Subcutaneous adipose tissue (tissue), 4 donors: ENCODE measurements around the gene SCUBE1. TPM values are rescaled to one million over a fixed set of nuclear protein-coding genes. Genes with fewer than 3 reads are reported as not detected.

Source experiments
- CTCF ChIP-seq: fragments of 450-650 bp; IDR thresholded peaks from one replicate; pipeline ENCODE4 v1.5.1; 2016; ENCODE audit warnings: low read depth, mild to moderate bottlenecking, control low read depth, antibody characterized with exemption, moderate library complexity
- total RNA-seq, 4 donors: library from RNA; depleted of rRNA; stranded (reverse); fragments of >200 nt; gene quantifications; one replicate each; pipeline ENCODE4 v1.1.0, GENCODE V29; 2016

SCUBE1 gene
- total RNA-seq, 4 donors from 2014 or later = 0.66 to 4.6 (median 1.7) TPM

DNA sequence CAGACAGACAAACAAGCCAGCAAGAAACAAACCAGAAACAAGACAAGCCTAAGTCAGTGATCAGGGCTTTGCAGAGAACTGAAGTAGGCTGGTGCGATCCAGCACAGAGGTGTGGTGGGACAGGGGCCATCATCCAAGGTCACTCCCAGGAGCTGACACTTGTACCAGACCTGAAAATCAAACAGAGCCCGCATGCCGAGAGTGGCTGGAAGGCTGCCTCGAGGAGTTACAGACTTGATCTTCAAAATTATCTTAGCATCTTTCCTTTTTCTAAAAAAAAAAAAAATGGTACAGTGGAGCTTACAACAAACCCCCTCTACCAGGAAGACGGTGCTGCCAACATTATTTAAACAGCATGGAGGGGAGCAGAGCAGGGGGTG, 8.8 kb upstream of the SCUBE1 start:
- TF ChIP-seq CTCF = no peak

DNA sequence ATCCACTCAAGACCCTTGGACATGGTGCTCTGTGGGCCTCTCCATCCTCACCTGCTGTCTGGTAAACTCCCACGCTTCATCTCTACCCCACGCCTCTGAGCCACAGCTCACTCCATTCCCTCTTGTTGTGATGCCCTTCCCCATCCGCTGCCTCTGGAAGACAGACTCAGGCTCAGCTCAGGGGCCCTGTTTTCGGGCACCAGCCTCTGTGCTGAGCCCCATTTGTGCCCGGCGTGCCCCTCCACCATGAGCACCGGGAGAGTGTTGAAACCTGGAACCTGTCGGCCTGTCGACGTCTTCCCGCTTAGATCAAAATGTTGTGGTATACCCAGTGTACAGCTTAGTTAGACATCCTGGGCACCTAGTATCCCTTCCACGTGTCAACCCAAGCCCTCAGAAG, 6.5 kb upstream of the SCUBE1 start:
- no peak for TF ChIP-seq CTCF

DNA sequence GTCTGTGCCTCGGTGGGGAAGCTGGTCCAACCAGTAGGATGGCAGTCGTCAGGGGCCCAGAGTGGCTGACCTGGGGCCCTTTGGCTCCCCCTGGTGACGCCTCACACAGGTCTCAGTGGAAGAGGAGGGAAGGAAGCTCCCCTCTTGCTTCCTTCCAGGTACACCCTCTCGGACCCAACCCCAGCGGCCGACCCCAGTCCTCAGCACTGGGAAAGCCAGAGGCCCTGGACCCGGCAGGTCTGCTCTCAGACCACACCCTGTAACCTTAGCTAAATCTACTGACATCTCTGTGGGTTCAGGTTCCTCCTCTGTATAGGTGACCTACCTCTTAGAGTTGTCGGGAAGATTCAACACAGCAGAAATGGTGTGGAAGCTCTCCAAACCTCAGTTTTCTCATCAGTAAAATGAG, 3.4 kb upstream of the SCUBE1 start:
- no peak for TF ChIP-seq CTCF

DNA sequence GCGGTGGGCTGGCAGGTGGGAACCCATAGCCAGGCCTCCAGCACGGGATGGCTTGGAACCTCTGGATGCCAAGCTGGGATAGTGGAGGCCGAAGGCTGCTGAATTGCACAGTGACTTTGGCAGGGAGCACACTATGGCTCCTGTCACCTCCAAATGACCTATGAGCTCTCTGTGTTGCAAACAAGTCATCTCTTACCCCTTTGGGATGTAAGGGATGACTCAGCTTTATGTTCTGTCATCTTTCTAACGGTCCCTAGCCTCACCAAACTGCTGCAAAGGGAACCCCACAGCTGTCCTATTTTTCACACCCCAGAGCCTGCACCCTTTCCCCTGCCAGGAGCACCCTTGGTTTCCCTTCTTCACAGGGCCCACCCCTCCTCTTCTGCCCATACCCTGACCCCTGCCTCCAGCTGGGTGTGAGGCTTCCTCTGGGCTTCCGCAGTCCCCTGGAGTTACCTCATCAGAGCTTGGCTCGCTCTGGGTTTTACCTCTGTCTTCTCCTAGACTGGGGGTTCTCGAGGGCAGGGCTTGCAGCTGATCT, 2.7 kb upstream of the SCUBE1 start:
- TF ChIP-seq CTCF = no peak

DNA sequence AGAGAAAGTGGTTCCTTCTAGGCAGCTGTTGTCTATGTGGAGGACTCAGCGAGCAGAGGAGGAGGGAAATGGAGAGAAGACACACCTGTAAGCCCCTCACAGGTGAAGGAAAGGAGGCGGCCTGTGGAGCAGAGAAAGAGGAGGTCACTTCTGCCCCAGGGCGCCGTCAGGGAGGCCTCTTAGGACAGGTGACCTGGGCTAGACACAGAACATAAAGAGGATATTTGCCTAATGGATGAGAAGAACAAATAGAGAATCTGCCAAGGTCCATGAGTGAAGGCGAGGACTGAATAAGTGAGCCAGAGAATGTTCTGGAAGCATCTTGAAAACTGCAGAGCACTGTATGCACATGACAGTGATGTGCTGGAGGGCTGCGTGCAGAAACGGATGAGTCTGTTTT, 2.2 kb upstream of the SCUBE1 start:
- no peak for TF ChIP-seq CTCF

GRCh38 chr22:43344520-43344787, 1.3 kb upstream of the SCUBE1 start:
- TF ChIP-seq CTCF = no peak

DNA sequence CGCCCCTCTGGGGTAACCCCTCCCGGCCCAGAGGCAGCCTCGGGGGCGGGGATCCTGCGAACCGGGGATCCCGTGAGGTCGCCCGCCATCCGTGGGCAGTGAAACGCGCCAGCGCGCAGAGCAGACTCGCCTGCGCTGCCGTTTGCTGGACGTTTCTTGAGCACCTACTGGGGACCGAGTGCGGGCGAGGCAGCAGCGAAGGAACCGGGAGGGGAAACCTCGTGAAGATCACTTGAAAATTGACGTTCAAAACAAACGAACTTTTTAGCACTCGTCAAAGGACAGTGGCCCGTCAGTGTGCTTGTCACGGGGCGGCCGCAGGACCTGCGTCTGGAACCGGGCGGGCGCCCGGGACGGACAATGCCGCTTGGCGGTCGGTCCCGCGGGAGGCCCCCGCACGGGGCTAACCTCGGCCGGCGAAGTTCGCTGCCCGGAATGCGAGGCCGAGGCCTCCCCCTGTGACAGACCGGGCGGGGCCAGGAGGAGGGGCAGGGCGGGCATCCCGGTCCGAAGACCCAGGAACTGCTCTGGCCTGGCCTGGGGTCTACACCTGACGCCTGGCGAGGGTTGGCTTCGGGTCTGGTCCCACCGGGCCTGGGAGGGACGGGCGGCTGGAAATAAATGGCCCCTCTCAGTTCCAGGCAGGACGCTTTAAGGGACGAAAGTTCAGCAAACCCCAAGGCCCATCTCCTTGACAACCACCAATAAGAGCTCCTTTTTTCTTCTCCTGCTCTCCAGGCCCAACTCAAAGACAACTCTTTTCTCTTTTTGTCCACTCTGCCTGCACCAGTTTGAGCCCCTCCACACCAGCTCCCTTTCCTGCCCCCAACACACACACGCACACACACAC, 723 bp upstream of the SCUBE1 start:
- TF ChIP-seq CTCF = no peak
